Prostate gland (tissue), 2 donors: ENCODE results near the gene ZSWIM6. TPM values are rescaled to one million over a fixed set of nuclear protein-coding genes. Genes with fewer than 3 reads are reported as not detected.

Experiments used
- DNase-seq: peaks from one replicate; pipeline ENCODE4 v3.0.0-alpha.2; 2019; ENCODE audit warnings: low spot score
- H3K27ac ChIP-seq, 2 donors: fragments of 200-600 bp; sonication (generic); 2 replicates each; pipeline ENCODE4 v1.5.1; 2017 to 2019
- H3K27me3 ChIP-seq: fragments of 200-600 bp; sonication (generic); replicated peaks from 2 replicates; pipeline ENCODE4 v1.5.1; 2019; ENCODE audit not compliant: insufficient read depth
- H3K36me3 ChIP-seq, 2 donors: fragments of 200-600 bp; sonication (generic); 1 replicate in 1 of 2; 2 replicates in 1 of 2; pipeline versions ENCODE4 v1.5.1 to v1.8.1; 2017 to 2019
- H3K4me1 ChIP-seq: fragments of 200-600 bp; sonication (generic); replicated peaks from 2 replicates; pipeline ENCODE4 v1.5.1; 2019
- H3K4me3 ChIP-seq, 2 donors: fragments of 200-600 bp; sonication (generic); 2 replicates each; pipeline ENCODE4 v1.5.1; 2017 to 2019
- H3K9me3 ChIP-seq: fragments of 200-600 bp; sonication (generic); 2 replicates; pipeline ENCODE4 v1.5.1; 2017
- POLR2A ChIP-seq: fragments of 450-650 bp; IDR thresholded peaks from one replicate; pipeline ENCODE4 v1.6.1; 2016; ENCODE audit warnings: antibody characterized with exemption, mild to moderate bottlenecking
- POLR2AphosphoS5 ChIP-seq: sonication (generic); formaldehyde crosslinking; IDR thresholded peaks from one replicate; pipeline ENCODE4 v1.6.1; 2017; ENCODE audit warnings: antibody characterized with exemption
- WGBS: methylation state at CpG from one replicate; pipeline ENCODE4 v1.1.5; 2018; 5-methylcytosine and 5-hydroxymethylcytosine counted together
- intact Hi-C: fragments of 100-400 bp; cut with DNase I; formaldehyde crosslinking; loops from one replicate; pipeline ENCODE4 v1.14.2; 2022
- total RNA-seq, 2 donors: library from RNA; depleted of rRNA; stranded (reverse); fragments of >200 nt; gene quantifications; one replicate each; pipeline ENCODE4 v1.1.0, GENCODE V29; 2016
- TF ChIP-seq, protein P1 (sequence below), 4 experiments: fragments of 200-600 bp in 2 of 4; fragments of 450-650 bp in 2 of 4; sonication (generic) in 2 of 4; IDR thresholded peaks; 1 replicate in 3 of 4; 2 replicates in 1 of 4; pipeline ENCODE4 v1.5.1; 2016 to 2019; ENCODE audit warnings: antibody characterized with exemption in 4 of 4, mild to moderate bottlenecking in 2 of 4, moderate library complexity in 2 of 4

ZSWIM6 gene
- total RNA-seq, 2 donors from 2014 or later = 8.7 to 13.7 TPM

GRCh38 chr5:61299261-61299681 is 32.8 kb upstream of the ZSWIM6 start:
- no peak for TF ChIP-seq POLR2A
- peak; percentile 91 for TF ChIP-seq POLR2AphosphoS5

DNA sequence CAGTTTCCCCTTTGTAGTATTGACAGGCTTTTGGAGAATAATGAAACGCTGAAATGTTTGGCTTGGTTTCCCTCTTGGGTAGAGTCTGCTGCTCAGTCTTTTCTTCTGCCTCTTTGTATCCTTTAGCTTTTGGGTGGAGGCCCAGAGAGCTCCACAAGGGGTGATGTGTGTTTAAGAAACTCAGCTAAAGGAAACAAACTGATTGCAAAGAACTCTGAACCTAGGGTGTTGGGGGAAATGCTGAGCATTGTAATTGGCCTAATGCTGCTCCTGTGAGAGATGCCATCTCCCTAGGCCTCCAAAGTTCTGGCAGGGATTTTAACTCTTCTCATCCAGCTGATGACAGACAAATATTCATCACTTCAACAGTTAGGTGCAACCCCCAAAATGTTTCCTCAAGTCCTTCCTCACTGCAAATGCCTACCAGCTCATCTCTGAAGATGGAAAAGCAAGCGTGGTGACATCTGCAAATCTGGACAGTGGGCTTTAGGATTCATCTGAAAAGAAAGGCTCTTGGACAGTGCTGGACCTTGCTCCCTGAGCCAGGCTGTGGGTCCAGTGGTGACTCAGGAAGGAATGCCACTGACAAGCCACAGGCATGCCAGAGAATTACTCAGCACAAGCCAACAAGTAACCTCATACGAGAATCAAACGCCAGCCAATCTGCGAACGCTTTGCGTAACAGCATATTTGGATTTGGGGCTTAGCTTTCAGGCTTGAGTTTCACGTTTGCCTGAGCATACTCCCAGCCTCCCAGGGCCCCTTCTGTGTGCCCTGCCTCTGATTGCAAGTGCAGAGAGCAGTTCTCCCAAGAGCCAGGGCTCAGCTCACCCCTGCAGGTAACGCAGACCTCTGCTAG is 30.5 kb upstream of the ZSWIM6 start:
- Histone ChIP-seq H3K36me3 (no peaks in the 10 kb centered on the region), H3K4me1 (no peaks in the 10 kb centered on the region), H3K27ac (peak overlapping the region; percentile 68 to 69), H3K27me3 (no peaks in the 10 kb centered on the region), H3K9me3 (no peaks in the 10 kb centered on the region), H3K4me3 (no peak overlapping the region)
- 29% methylated on average over 9 of the region's 9 CpGs for WGBS
- DNase-seq = peak; percentile 90
- TF ChIP-seq, protein P1, sequence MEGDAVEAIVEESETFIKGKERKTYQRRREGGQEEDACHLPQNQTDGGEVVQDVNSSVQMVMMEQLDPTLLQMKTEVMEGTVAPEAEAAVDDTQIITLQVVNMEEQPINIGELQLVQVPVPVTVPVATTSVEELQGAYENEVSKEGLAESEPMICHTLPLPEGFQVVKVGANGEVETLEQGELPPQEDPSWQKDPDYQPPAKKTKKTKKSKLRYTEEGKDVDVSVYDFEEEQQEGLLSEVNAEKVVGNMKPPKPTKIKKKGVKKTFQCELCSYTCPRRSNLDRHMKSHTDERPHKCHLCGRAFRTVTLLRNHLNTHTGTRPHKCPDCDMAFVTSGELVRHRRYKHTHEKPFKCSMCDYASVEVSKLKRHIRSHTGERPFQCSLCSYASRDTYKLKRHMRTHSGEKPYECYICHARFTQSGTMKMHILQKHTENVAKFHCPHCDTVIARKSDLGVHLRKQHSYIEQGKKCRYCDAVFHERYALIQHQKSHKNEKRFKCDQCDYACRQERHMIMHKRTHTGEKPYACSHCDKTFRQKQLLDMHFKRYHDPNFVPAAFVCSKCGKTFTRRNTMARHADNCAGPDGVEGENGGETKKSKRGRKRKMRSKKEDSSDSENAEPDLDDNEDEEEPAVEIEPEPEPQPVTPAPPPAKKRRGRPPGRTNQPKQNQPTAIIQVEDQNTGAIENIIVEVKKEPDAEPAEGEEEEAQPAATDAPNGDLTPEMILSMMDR (IDR thresholded peaks at IDR 0.05) = no peak
- TF ChIP-seq POLR2AphosphoS5 (peak; percentile 92), POLR2A (peak; percentile 67)
- intact Hi-C loops = no loop called here

More at GRCh38 chr5:61299261-61299681, 32.8 kb upstream of the ZSWIM6 start:
- no peaks in the 10 kb centered on the region for H3K9me3 ChIP-seq
- H3K4me1 ChIP-seq = no peaks in the 10 kb centered on the region
- no peaks in the 10 kb centered on the region for H3K36me3 ChIP-seq
- intact Hi-C loops = no loop called here
- 33% methylated on average over 5 of the region's 5 CpGs for WGBS
- H3K27ac ChIP-seq = peak overlapping the region; percentile 30 to 69
- H3K27me3 ChIP-seq = no peaks in the 10 kb centered on the region
- peak; percentile 75 for DNase-seq
- no peak overlapping the region for H3K4me3 ChIP-seq

DNA sequence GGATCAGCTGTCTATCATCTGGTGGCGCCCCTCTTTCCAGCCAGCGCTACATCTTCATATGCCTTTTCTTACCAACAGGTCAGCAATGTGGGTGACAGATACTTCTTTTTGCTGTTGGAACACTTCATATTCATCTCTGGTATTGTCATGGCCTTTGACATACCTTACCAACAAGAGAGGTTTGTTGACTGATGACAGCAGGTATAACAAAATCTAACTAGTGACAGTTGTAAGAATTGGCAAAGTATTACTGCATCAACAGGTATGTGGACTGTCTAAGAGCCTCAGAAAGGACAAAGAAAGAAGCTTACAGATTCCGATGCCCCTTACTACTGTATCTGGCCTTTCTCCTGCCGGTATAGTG is 29.9 kb upstream of the ZSWIM6 start:
- DNase-seq = no peak
- no peaks in the 10 kb centered on the region for H3K27me3 ChIP-seq
- H3K4me1 ChIP-seq = no peaks in the 10 kb centered on the region
- H3K27ac ChIP-seq = peak overlapping the region; percentile 68 to 69
- H3K9me3 ChIP-seq = no peaks in the 10 kb centered on the region
- TF ChIP-seq POLR2A (no peak), POLR2AphosphoS5 (no peak)
- TF ChIP-seq, protein P1 (IDR thresholded peaks at IDR 0.05) = no peak
- intact Hi-C loops = no loop called here
- WGBS = 83% methylated on average over 4 of the region's 4 CpGs
- H3K4me3 ChIP-seq = no peak overlapping the region
- H3K36me3 ChIP-seq = no peaks in the 10 kb centered on the region

GRCh38 chr5:61303346-61303745 is 28.7 kb upstream of the ZSWIM6 start:
- DNase-seq = no peak
- Histone ChIP-seq H3K27ac (peak overlapping the region; percentile 68 to 69), H3K9me3 (no peaks in the 10 kb centered on the region), H3K36me3 (no peaks in the 10 kb centered on the region), H3K4me3 (no peak overlapping the region), H3K4me1 (no peaks in the 10 kb centered on the region), H3K27me3 (no peaks in the 10 kb centered on the region)
- TF ChIP-seq POLR2A (no peak), POLR2AphosphoS5 (peak; percentile 2)
- TF ChIP-seq, protein P1 (IDR thresholded peaks at IDR 0.05) = no peak
- 5% methylated on average over 4 of the region's 4 CpGs for WGBS
- intact Hi-C loops = no loop called here

DNA sequence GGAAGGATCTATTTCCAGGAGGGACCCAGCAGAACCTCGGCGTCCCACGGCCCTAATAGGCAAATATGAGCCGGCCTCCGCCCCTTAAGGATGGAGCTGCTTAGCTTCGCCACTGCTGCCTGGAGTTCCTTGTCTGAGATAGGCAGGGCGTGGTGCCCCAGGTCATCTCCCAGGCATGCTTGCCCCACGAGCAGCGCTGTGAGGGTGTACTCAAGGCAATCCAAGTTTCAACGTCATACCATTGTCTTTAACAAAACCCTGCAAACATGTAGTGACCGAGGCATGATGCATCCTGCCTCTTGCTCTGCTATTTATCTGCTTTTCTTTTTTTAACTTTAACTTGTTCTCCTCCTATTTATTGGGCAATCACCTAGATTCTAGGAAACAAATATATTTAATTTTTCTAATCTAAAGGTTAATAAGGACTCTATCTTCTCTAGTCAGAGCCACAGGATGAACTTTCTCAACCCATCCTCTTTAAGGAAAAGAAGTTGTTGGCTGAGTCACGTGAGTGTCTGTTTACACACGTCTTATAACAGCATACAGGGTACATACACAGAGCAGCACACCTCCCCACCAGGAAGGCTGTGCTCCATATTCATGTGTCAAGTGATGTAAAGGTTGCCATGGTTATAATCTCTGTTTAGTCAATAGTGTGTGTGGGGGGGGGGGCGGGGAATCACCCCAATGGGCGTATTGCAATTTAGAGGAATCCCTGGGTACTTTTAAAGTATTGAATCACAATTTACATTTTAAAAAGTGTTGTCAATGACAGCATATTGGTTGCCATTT is 27.3 kb upstream of the ZSWIM6 start:
- WGBS = 21% methylated on average over 15 of the region's 15 CpGs
- H3K27me3 ChIP-seq = no peaks in the 10 kb centered on the region
- intact Hi-C loops = no loop called here
- no peaks in the 10 kb centered on the region for H3K36me3 ChIP-seq
- H3K9me3 ChIP-seq = no peaks in the 10 kb centered on the region
- no peaks in the 10 kb centered on the region for H3K4me1 ChIP-seq
- H3K4me3 ChIP-seq = no peak overlapping the region
- peak; percentile 73 for DNase-seq
- peak overlapping the region; percentile 40 to 68 for H3K27ac ChIP-seq
- peak; percentile 73 for TF ChIP-seq POLR2AphosphoS5
- no peak for TF ChIP-seq POLR2A
